ENCODE data around the gene QSOX1.
"Not testable (repeated sequence)": the region's sequence is repeated elsewhere in the genome, so short reads cannot be mapped to it uniquely, and the experiment has no call there.

The QSOX1 gene, protein sequence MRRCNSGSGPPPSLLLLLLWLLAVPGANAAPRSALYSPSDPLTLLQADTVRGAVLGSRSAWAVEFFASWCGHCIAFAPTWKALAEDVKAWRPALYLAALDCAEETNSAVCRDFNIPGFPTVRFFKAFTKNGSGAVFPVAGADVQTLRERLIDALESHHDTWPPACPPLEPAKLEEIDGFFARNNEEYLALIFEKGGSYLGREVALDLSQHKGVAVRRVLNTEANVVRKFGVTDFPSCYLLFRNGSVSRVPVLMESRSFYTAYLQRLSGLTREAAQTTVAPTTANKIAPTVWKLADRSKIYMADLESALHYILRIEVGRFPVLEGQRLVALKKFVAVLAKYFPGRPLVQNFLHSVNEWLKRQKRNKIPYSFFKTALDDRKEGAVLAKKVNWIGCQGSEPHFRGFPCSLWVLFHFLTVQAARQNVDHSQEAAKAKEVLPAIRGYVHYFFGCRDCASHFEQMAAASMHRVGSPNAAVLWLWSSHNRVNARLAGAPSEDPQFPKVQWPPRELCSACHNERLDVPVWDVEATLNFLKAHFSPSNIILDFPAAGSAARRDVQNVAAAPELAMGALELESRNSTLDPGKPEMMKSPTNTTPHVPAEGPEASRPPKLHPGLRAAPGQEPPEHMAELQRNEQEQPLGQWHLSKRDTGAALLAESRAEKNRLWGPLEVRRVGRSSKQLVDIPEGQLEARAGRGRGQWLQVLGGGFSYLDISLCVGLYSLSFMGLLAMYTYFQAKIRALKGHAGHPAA

DNA sequence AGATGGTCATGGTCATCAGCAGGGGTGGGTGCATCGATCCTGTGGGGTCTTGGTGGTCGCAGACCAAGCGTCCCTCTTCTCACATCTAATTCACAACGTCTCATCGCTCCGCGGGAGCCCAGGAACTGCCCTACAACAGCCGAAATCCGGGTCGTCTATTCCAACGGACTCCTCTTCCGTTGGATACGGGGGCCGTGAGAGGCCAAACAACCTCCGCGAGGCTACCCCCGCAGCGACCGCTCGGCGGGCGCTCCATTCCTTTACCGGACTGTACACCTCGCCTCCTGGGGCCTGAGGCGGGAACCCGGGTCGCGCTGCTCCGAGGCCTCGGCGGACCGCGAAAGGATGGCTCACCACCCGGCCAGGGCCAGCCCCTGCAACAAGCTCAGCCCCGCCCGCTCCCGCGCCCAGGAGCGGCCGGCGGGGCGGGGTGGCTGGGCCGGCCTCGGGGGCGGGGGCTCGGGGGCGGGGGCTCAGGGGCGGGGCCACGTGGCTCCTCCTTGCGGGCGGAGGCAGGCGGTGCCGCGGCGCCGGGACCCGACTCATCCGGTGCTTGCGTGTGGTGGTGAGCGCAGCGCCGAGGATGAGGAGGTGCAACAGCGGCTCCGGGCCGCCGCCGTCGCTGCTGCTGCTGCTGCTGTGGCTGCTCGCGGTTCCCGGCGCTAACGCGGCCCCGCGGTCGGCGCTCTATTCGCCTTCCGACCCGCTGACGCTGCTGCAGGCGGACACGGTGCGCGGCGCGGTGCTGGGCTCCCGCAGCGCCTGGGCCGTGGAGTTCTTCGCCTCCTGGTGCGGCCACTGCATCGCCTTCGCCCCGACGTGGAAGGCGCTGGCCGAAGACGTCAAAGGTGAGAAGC lies at the start of gene QSOX1:
Gene QSOX1 (plus strand): TSS at position 545 of the 857 bp plus-strand sequence. CDS start 39 bp downstream, at position 584.
- peak; percentile 91 for DNase-seq

DNA sequence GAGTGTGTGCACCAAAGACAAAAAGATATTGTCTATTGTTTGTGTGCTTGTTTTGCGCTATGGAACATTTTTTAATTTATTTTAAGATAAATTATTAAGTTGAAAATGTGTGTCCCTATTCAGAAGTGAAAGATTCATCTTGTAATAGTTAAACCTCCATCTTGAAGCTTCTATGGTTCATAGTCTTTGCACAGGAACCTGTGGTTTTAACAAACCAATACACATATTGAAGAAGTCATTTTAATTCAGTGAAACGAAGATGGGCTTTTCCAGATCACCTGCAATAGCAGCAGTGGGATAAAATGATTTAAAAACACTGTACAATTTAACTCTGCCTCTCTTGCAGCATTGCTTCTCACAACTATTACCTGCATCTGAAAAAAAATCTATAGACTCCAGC lies 42.6 kb upstream of the QSOX1 start:
- no peak for DNase-seq

DNA sequence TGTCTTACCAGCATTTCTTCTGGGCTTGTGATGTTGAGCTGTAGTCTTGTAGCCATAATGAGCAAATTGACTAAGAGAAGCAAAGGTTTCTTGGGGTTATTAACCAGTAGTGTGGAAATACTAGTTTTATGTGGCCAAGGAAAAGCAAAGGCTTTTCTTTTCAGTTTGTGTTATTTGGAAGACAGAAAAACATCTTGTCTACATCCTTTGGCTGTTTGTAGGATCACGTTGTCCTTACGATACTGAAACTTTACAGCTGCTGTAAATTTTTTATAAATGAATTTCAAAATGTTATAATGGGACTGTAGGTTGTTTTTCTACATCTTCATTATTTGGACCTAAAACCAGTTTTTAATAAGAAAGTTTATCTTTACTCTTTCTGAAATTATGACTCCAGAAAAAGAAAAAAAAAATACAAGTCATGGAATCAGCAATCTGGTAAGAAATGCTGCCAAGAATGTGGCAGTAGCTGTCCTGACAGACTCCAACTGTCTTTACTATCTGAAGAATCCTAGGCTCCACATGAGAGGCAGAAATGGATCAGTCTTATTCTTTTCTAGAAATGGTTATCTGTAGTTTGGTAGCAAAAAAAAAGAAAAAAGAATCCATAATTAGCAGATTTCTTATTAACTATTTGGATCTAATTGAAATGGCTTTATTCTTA lies 41.6 kb upstream of the QSOX1 start:
- no peak for DNase-seq

DNA sequence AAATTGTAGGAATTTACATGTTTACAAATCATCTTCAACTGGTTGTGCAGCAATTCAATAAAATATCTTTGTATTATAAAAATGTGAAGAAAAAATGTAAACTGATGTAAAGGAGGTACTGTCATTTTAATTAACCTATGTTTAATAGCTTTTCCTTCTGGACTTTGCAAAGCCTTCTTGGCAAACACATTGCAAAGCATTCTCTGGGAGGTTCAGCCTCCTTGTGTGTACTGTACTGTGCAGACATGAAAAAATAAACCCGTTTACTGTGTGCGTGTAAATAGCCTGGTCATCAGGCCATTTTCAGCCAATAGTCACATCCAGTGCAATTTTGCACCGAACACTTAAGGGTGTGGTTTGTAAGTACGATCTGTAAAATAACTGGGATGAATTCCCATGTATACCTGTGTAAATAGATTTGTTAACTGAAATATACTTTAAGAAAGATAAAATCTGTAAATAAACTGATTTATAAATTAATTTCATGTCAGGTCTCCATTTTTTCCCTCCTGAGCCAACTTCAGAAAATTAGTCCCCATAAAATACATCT lies 40.2 kb upstream of the QSOX1 start:
- no peak for DNase-seq

DNA sequence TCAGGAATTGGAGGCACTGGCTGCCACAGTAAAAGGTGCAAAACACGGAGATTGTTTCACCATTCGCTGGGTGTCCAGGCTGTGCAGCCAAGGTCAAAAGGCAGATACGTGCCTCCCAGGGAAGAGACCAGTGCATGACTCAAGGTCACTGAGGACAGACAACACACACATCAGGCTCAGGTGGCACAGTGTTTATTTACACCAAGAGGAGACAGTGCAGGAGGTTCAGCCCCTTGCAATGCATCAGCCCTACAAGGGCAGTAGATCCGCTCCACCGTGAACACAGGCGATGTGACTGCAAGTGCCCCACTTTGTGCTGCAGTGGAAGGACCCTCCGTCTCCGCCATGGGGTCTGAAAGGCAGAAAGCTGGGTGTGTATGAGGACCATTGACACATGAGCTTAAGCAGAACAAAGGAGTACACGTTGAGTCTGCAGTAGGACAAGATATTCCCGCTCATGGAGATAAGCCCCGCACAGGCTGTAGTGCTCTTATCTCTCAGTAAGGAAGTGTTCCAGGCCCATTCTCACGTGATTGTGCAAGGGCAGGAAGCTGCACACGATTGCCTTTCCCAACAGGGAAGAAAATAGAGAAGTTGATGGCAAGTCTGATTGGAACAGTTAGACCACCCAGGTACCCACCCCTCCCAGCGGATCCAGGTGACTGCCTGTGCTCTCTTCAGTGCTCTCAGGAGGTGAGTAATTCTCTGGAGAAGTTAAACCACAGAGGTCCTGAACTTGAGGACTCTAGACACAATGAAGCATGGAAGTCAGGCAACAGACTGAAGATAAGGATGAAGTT lies 37.5 kb upstream of the QSOX1 start:
- no peak for DNase-seq

DNA sequence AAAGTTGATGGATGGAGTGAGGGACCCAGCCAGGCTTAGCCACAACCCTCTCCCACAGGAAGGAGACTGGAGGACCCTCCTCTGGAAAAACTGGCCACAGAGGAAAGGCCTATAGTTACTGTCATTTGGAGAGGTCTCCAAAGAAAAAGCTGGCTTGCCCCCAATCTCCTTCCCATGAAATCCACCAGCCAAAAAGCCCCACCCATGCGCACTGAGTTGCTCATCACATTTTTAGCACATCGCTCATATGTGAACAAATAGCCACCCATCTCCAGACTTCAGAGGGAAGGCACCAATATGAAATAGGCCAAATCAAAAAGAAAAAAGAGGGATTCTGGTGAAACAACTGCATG lies 36.9 kb upstream of the QSOX1 start:
- no peak for DNase-seq

DNA sequence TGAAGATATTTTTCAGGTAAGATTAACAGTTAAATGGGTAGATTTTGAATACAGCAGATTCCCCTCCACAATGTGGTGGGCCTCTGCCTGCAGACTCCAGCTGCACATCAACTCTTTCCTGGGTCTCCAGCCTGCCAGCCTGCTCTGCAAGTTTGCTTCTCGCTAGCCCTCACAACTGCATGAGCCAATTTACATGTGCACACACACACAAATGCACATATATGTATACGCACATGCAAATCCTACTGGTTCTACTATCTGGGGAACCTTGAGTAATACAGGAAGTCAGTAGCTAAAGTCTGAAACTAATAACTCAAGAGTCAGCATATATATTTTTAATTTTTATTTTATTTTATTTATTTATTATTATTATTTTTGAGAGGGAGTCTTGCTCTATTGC lies 34.8 kb upstream of the QSOX1 start:
- no peak for DNase-seq

DNA sequence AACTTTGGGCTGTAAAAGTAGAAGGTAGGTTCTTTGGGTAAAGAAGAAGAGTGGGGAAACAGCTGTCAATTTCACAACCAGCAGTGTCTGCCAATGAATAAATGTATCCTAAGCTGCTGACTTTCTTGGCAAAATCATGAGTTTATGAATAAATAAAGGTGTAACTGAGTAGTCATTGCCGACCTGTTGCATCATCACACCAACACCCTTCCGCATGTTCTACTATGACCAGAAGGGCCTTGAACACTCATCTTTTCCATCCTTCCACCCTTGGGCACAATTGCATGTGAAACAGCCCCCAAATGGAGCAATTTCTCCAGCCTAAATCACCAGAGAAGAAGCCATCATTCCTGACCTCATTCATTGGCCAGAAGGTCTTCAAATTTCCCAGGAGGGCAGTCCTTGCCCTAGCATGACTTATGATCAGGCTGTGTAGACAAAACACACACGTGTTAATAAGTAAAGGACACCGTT lies 31.2 kb upstream of the QSOX1 start:
- no peak for DNase-seq

DNA sequence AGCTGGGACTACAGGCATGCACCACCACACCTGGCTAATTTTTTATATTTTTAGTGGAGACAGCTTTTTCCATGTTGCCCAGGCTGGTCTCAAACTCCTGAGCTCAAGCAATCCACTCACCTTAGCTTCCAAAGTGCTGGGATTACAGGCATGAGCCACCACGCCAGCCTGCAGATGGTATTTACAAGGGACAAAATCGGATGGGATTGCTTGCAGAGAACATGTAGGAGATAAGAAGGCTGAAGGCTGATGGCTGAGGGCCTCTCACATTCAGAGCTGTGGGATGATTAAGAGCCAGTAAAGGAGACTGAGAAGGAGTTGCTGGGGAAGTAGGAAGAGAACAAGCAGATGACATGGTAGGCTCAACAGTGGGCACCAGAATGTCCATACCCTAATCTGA lies 24.0 kb upstream of the QSOX1 start:
- no peak for DNase-seq

DNA sequence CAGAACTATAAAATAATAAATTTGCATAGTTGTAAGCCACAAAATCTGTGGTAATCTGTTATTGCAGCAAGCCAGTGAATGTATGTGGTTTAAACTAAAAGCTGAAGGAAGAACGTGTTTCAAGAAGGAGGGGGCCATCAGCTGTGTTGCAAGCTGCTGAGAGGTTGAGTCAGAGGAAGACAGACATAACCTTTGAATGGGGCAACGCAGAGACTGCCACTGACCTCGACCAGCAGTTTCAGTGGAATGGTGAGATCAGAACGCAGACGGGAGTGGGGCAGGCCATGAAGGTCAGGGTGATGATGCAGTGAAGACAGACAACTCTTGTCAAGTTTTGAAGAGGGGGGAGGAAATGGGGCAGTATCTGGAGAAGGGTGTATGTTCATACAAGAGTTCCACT lies 23.2 kb upstream of the QSOX1 start:
- DNase-seq = no peak

DNA sequence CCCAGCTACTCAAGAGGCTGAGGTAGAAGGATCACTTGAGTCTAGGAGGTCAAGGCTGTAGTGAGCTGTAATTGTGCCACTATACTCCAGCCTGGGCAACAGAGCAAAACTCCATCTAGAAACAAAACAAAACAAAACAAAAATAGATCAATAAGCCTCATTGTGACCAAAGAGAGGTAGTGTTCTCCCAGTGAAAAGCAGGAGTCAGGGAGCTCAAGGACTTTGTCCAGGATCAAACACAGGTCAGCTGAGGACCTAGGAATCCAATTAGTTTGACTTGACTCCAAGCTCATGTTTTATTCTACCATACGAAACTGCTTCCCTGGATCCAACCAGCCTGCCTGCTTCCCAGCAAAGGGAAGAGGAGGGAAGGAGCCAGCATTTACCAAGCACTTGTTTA lies 21.5 kb upstream of the QSOX1 start:
- DNase-seq = no peak

DNA sequence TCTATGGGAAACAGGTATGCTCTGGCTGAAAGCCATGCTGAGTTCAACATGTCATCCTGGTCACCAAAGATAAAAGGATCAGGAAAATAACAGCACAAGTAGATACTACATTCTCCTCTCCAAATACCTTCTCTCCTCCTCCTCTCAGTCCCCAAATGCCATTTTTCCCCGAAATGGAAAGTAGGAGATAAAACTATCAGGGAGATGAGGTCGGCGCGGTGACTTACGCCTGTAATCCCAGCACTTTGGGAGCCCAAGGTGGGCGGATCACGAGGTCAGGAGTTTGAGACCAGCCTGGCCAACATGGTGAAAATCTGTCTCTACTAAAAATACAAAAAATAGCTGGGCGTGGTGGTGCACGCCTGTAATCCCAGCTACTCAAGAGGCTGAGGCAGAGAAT lies 21.0 kb upstream of the QSOX1 start:
- not testable (repeated sequence) for DNase-seq

DNA sequence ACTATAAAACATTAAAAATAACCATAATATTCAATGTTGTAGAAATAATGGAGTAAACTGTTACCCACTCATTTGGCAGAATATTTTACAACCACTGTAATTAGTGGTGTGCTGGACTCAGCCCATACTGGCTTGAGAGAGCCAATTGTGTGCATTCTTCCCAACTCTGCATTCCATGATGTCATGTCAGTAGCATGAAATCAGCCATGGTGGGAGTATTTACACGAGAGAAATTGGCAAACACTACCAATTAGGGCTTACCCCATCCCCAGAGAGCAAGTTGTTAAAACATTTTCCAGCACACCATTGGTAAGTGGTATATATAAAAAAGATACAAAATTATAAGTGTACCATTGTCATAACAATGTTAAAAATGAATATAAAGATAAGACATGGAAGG lies 19.1 kb upstream of the QSOX1 start:
- DNase-seq = no peak

DNA sequence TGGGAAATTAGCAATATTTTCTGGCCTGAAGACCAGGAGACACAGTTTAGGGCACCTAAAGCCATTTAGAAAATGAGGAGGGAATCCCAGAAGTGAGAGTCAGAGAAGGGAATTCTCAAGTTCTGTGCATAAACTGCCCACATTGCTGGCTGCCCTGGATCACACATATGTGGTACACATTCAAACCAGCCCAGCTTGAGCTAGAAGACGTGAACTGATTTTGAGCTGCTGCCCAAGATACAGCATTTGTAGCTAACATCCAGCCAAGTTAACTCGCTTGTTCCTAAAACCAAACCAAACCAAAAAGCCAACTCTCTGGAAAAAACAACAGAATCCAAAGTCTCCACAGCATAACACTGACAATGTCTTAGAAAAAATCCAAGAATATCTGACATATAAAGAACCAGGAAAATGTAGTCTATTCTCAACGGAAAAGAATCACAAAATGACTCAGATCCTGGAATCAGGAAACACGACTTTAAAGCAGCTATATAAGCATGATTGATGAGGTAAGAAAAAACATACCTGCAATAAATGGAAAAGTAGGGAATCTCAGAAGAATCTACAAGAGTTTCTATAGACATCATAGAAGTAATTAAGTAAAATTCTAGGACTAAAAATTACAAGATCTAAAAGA lies 18.2 kb upstream of the QSOX1 start:
- no peak for DNase-seq

DNA sequence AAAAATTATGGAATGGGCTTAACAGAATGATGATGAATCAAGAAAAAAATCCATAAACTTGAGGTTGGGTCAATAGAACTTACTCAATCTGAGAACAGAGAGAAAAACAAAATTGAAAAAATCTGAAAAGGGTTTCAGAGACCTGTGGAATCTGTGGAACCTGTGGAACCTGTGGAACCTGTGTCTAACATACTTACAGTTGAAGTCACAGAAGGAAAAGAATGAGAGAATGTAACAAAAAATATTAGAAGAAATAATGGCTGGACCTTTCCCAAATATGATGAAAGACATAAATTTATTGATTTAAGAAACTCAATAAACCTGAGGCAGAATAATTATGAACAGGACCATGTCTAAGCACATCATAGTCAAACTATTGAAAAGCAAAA lies 17.7 kb upstream of the QSOX1 start:
- DNase-seq = no peak

DNA sequence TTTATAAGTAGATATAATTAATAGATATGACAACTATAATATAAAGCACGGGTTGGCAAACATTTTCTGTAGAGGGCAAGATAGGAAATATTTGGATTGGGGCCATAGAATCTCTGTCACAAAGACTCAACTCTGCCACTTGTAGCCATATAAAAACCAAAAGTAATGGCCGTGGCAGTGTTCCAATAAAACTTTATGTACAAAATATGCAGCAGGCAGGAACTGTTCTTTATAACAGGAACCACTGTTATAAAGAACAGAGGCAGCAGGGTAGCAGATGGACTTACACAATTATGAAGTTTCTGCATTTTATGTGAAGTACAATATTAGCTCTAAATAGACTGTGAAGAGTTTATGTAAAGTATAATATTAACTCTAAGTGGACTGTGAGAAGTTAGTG lies 16.9 kb upstream of the QSOX1 start:
- DNase-seq = no peak

DNA sequence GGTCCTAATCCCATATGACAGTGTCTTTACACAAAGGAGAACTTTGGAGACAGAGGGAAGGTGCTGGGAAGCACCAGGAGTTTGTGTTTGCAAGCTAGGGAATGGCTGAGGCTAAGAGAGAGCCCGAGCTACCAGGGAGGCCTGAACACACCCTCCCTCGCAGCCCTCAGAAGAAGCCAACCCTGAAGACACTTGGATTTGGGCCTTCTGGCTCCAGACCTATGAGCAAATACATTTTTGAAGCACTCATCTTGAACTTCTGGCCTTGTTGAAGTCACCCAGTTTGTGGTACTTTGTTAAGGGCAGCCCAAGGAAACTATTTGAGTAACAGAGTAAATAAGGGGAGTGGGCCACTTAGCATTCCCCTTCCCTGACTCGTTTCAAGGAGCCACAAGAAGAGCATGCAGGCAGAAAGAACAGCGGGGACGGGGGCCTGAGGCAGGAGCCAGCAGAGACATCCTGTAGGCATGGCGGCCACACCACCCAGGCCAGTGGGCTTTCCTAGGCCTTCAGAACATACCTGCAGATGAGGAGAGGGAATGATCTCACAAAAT lies 13.2 kb upstream of the QSOX1 start:
- no peak for DNase-seq

DNA sequence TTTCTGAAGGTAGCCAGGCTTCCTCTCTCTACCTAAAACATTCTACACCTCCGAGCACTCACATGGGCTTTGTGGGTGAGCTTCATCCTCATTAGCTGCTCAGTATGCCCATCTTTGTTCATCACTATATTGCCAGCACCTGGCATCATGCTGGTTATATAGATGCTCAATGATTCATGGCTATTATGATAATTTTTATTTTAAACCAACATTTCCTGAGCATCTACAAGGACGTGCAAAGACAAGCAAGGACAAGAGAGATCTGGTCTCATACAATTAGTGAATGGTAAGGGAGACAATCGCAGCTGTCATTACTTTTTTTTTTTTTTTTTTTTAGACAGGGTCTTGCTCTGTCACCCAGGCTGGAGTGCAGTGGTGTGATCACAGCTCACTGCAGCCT lies 11.3 kb upstream of the QSOX1 start:
- DNase-seq = no peak

DNA sequence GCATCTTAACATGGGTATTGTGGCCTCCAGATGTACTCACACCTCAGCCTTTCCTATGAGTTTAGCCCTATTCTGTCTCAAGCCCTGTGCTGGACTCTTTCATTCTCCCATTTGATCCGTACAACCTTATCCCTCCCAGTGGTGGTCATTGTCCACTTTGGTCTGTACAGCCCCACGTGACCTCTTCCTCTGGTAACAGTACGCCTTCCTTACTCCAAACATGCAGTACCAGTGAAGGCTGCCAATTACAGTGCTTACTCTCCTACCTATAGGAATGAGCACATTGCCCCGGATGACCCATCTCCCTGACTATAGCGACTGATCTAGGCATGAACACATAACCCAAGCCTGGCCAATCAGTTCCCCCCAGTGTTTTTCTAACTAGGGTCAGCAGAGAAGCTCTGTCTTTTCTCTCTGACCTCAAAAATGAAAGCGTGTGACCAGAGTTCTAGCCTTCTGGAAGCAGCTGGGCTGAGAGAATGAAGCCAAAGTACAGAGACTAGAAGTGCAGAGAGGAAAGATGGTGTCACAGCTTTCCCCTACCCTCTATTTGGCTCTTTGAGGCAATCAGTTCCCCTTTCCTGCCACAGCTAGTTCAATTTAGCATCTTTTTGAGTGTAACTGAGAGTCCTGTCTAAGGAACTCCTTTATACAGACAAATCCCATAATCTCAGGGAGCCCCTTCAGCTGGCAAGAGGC lies 9.9 kb upstream of the QSOX1 start:
- DNase-seq = no peak

DNA sequence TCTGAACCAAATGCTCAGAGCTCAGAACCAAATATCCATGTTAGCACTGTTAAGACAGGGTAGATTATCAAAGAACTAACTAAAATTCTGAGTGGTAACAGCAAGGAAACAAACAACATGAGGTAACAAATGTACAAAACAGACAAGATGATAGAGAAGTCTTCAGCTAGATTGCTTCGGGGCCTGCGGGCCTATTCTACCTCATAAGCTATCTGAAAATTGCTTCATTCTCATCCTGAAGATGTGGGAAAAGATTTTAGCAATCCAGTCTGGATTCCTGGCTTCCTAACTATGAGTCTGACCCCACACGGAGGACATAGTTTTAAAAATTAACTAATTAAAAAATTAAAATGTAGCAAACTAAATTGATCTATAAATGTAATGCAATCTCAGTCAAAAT lies 9.2 kb upstream of the QSOX1 start:
- DNase-seq = no peak
